K562 (cell line): Measurements from ENCODE around the gene ART1. TPM values are rescaled to one million over a fixed set of nuclear protein-coding genes. Genes with fewer than 3 reads are reported as not detected.

ENCODE experiments used
- ATAC-seq: fragments of 200-7000 bp; cut with Tn5 transposase; 3 replicates; pipeline ENCODE4 v1.9.1; 2020; ENCODE audit warnings: moderate library complexity
- BruUV-seq: library from RNA; stranded (reverse); fragments of 400-500 nt; replicated peaks from 2 replicates; lab custom pipeline; 2021; lab: Mats Ljungman, UMichigan
- CTCF ChIA-PET: fragments of 300-600 bp; formaldehyde crosslinking; extraction: SDS; loops from one replicate; lab custom pipeline; 2021; ENCODE audit warnings: low intra/inter-chr PET ratio; lab: Yijun Ruan, JAX
- POLR2A ChIA-PET: fragments of 300-600, 350-650 bp; sonication (Branson Sonifier 250); formaldehyde crosslinking; extraction: SDS; loops from one replicate; lab custom pipeline; 2021; ENCODE audit warnings: antibody characterized with exemption, inconsistent platforms; lab: Yijun Ruan, JAX
- DNase-seq, 4 experiments: peaks; one replicate each; pipeline versions ENCODE4 v3.0.0 to v3.0.0-alpha.2; 2011 to 2018; ENCODE audit warnings: low spot score in 3 of 4, mixed read lengths in 3 of 4; ENCODE audit errors: extremely low read depth in 1 of 4
- FAIRE-seq: peaks from 2 replicates; lab custom pipeline; 2011; peaks lifted over from hg19 to GRCh38; lab: Jason Lieb, UNC
- H2AFZ ChIP-seq: 2 replicates; pipeline ENCODE4 v1.6.0; 2011; ENCODE audit warnings: low read depth, low read length, control low read depth, inconsistent platforms
- H3K27ac ChIP-seq: fragments of 200-600 bp; 3 replicates; pipeline ENCODE4 v1.8.0; 2011; ENCODE audit warnings: low read depth, mild to moderate bottlenecking, control low read depth, inconsistent platforms, low read length, moderate library complexity, mixed read lengths; ENCODE audit errors: extremely low read depth
- H3K27me3 ChIP-seq, 2 experiments: fragments of 300-600 bp in 1 of 2; 2 replicates in 1 of 2; 3 replicates in 1 of 2; pipeline versions ENCODE4 v1.6.0 to v1.8.0; 2011; ENCODE audit warnings: inconsistent platforms in 2 of 2, low read length in 2 of 2, mild to moderate bottlenecking in 1 of 2, mixed read lengths in 1 of 2, moderate library complexity in 1 of 2; ENCODE audit not compliant: control insufficient read depth in 2 of 2, insufficient read depth in 2 of 2
- H3K36me3 ChIP-seq: fragments of 300-600 bp; 3 replicates; pipeline ENCODE4 v1.8.0; 2011; ENCODE audit warnings: mild to moderate bottlenecking, low read length, inconsistent platforms; ENCODE audit not compliant: control insufficient read depth, insufficient read depth
- H3K4me1 ChIP-seq, 2 experiments: fragments of 200-600 bp in 1 of 2; replicated peaks in 1 of 2; 2 replicates in 1 of 2; 3 replicates in 1 of 2; pipeline versions ENCODE4 v1.5.1 to v1.8.0; 2011; ENCODE audit warnings: inconsistent platforms in 2 of 2, low read length in 2 of 2, mild to moderate bottlenecking in 1 of 2, mixed read lengths in 1 of 2, moderate library complexity in 1 of 2; ENCODE audit not compliant: control insufficient read depth in 2 of 2, insufficient read depth in 2 of 2
- H3K4me2 ChIP-seq: 2 replicates; pipeline ENCODE4 v1.6.1; 2011; ENCODE audit warnings: low read length, control low read depth, inconsistent platforms, mixed read lengths; ENCODE audit not compliant: insufficient read depth
- H3K4me3 ChIP-seq: fragments of 200-600 bp; sonication (generic), shearing (Covaris generic); 2 replicates; pipeline ENCODE4 v1.5.1; 2016; ENCODE audit warnings: control low read depth, inconsistent platforms
- H3K79me2 ChIP-seq: fragments of 200-600 bp; 3 replicates; pipeline ENCODE4 v1.8.0; 2011; ENCODE audit warnings: low read length, inconsistent platforms; ENCODE audit not compliant: control insufficient read depth, insufficient read depth
- H3K9ac ChIP-seq, 2 experiments: 2 replicates each; pipeline versions ENCODE4 v1.6.0 to v1.6.1; 2011; ENCODE audit warnings: low read depth in 2 of 2, low read length in 2 of 2, control low read depth in 1 of 2, inconsistent platforms in 1 of 2, mild to moderate bottlenecking in 1 of 2, mixed read lengths in 1 of 2; ENCODE audit not compliant: insufficient read depth in 1 of 2
- H3K9me1 ChIP-seq: one replicate; pipeline ENCODE4 v1.6.0; 2011; ENCODE audit warnings: inconsistent platforms, mild to moderate bottlenecking, low read length, moderate library complexity; ENCODE audit not compliant: control insufficient read depth, insufficient read depth
- H3K9me3 ChIP-seq: replicated peaks from 2 replicates; pipeline ENCODE4 v1.5.1; 2011; ENCODE audit warnings: low read depth, low read length, inconsistent platforms; ENCODE audit not compliant: control insufficient read depth, insufficient read depth
- H4K20me1 ChIP-seq: replicated peaks from 2 replicates; pipeline ENCODE4 v1.6.1; 2011; ENCODE audit warnings: low read length, inconsistent platforms, mixed read lengths; ENCODE audit not compliant: control insufficient read depth, insufficient read depth
- ARNT ChIP-seq, 2 experiments: fragments of 450-650 bp; IDR thresholded peaks; 2 replicates each; pipeline ENCODE4 v1.6.1; 2016; ENCODE audit warnings: mild to moderate bottlenecking in 1 of 2
- C11orf30 ChIP-seq: fragments of 450-650 bp; IDR thresholded peaks from 2 replicates; pipeline ENCODE4 v1.6.1; 2016; ENCODE audit warnings: low read depth, mild to moderate bottlenecking
- HES1 ChIP-seq: fragments of 450-650 bp; IDR thresholded peaks from 2 replicates; pipeline ENCODE4 v1.6.1; 2016; ENCODE audit warnings: low read depth, mild to moderate bottlenecking, moderate library complexity
- HOMEZ ChIP-seq: fragments of 250-450 bp; sonication (Bioruptor Pico); IDR thresholded peaks from 2 replicates; pipeline ENCODE4 v1.4.0; 2020; ENCODE audit warnings: mild to moderate bottlenecking, moderate library complexity
- SLC30A9 ChIP-seq: fragments of 250-450 bp; sonication (Bioruptor Pico); IDR thresholded peaks from 2 replicates; pipeline ENCODE4 v1.8.0; 2022; ENCODE audit warnings: mild to moderate bottlenecking, moderate library complexity
- ZNF324 ChIP-seq: fragments of 250-450 bp; sonication (Bioruptor Pico); IDR thresholded peaks from 2 replicates; pipeline ENCODE4 v1.4.0; 2020; ENCODE audit warnings: mild to moderate bottlenecking
- WGBS: fragments of 100-300 bp; shearing (Covaris generic); methylation state at CpG from one replicate; pipeline ENCODE4 v1.1.6; 2016; ENCODE audit warnings: low coverage, mixed read lengths; ENCODE audit not compliant: insufficient coverage; ENCODE audit errors: missing lambda C conversion rate; 5-methylcytosine and 5-hydroxymethylcytosine counted together
- in situ Hi-C: fragments of 300-500 bp; cut with MboI; formaldehyde crosslinking; loops from 4 replicates; pipeline ENCODE4 v1.15.0; 2018; ENCODE audit warnings: inconsistent platforms, mixed read lengths
- intact Hi-C: fragments of 100-400 bp; cut with micrococcal nuclease; formaldehyde crosslinking; loops from 2 replicates; pipeline ENCODE4 v1.14.2; 2022
- polyA plus RNA-seq, 8 experiments: library from polyadenylated mRNA; depleted of rRNA in 4 of 8; stranded (reverse) in 5 of 8; unstranded in 3 of 8; fragments of >200 nt; fragmentation: Nextera tagmentation in 2 of 8; fragmentation: Illumina TruSeq in 1 of 8; extraction: Ambion mirVana in 2 of 8; extraction: Trizol in 1 of 8; gene quantifications; 2 replicates each; pipeline versions ENCODE4 v1.2.1 to v1.2.3, GENCODE V29; 2011 to 2014; ENCODE audit warnings: inconsistent platforms in 1 of 8, missing spikeins in 1 of 8
- total RNA-seq, 7 experiments: library from RNA; depleted of rRNA in 6 of 7; stranded (reverse); fragments of >200 nt in 6 of 7; fragmentation: Illumina TruSeq in 2 of 7; extraction: Trizol in 2 of 7; gene quantifications; 2 replicates each; pipeline versions ENCODE4 v1.2.1 to v1.2.3, GENCODE V29; 2011 to 2021; ENCODE audit warnings: low replicate concordance in 1 of 7

The ART1 gene
- total and polyA plus RNA-seq, 9 of the 15 experiments (the other 6 are each of a cell fraction or from before 2014, with no cell fraction given) = not detected

- H3K4me2 ChIP-seq = no peak overlapping the region
- no peaks in the 10 kb centered on the region for H4K20me1 ChIP-seq
- H3K4me3 ChIP-seq = no peak overlapping the region
- CTCF ChIA-PET = no interaction called here
- no peaks in the 10 kb centered on the region for H3K36me3 ChIP-seq
- no peak for TF ChIP-seq C11orf30
- TF ChIP-seq HES1 = no peak
- no peak for TF ChIP-seq ZNF324 (CRISPR knock-in tag)
- no peak for TF ChIP-seq SLC30A9
- no peak for TF ChIP-seq ARNT (IDR thresholded peaks at IDR 0.05)
- no peak for TF ChIP-seq HOMEZ
- TF ChIP-seq, all 486 proteins: peak for 0
- Histone ChIP-seq H3K27ac (no peak overlapping the region), H2AFZ (no peak overlapping the region), H3K4me1 (peaks cover 0 to 5% of the 10 kb centered on the region in 2 experiments; a peak in 2 of 5 replicates), H3K9me3 (no peaks in the 10 kb centered on the region), H3K9ac (no peak overlapping the region), H3K9me1 (no peaks in the 10 kb centered on the region), H3K27me3 (peaks cover 0 to 5% of the 10 kb centered on the region in 2 experiments; a peak in 1 of 5 replicates), H3K79me2 (no peaks in the 10 kb centered on the region)
- in situ Hi-C loops = no loop called here
- intact Hi-C loops = no loop called here
- ATAC-seq (no peak), FAIRE-seq (no peak), DNase-seq (no peak)
- POLR2A ChIA-PET = interaction anchor here (0.6 kb wide), 1 partner anchor 1653 kb away, joined by 3 read pairs; no protein-coding TSS in a partner anchor
- no TSS peak for BruUV-seq
- WGBS = 41% methylated on average over 4 of the region's 5 CpGs
These were observed 21.8 kb upstream of the ART1 start for GRCh38 chr11:3623121-3623520.
